Epithelial cell of proximal tubule (primary cell): Measurements from ENCODE around the gene STN1. TPM values are rescaled to one million over a fixed set of nuclear protein-coding genes. Genes with fewer than 3 reads are reported as not detected.

ENCODE experiments used
- DNase-seq: peaks from one replicate; pipeline ENCODE4 v3.0.0-alpha.2; 2011; ENCODE audit warnings: low read depth
- H3K4me3 ChIP-seq: 2 replicates; pipeline ENCODE4 v1.5.1; 2011; ENCODE audit warnings: low read depth, mild to moderate bottlenecking, low read length
- CTCF ChIP-seq: conservative IDR thresholded peaks from 2 replicates; pipeline ENCODE4 v1.5.1; 2012; ENCODE audit warnings: low read depth, mild to moderate bottlenecking, low read length
- total RNA-seq: library from RNA; depleted of rRNA; stranded (reverse); fragments of >200 nt; gene quantifications from 2 replicates; pipeline ENCODE4 v1.2.3, GENCODE V29; 2015

STN1 gene
- total RNA-seq, 1 donor from 2014 or later = 28.2 TPM

GRCh38 chr10:103921750-103922195 is 3.8 kb upstream of the STN1 start:
- no peak for TF ChIP-seq CTCF
- DNase-seq = no peak
- no peak overlapping the region for H3K4me3 ChIP-seq

GRCh38 chr10:103921248-103921647 is 3.3 kb upstream of the STN1 start:
- no peak for TF ChIP-seq CTCF
- no peak for DNase-seq

GRCh38 chr10:103919648-103920025 is 1.7 kb upstream of the STN1 start:
- no peak overlapping the region for H3K4me3 ChIP-seq
- no peak for DNase-seq
- TF ChIP-seq CTCF = no peak

More at GRCh38 chr10:103921248-103921647, 3.3 kb upstream of the STN1 start:
- H3K4me3 ChIP-seq = no peak overlapping the region

GRCh38 chr10:103917302-103918052 is 507 bp downstream of the STN1 start:
- TF ChIP-seq CTCF = no peak
- peak overlapping the region; percentile 93 for H3K4me3 ChIP-seq
- no peak for DNase-seq

- no peak for DNase-seq
- no peak for TF ChIP-seq CTCF
Measured at GRCh38 chr10:103916876-103917275, 1.1 kb downstream of the STN1 start.

GRCh38 chr10:103916254-103916653 is 1.7 kb downstream of the STN1 start:
- no peak for TF ChIP-seq CTCF
- H3K4me3 ChIP-seq = peak overlapping the region; percentile 93
- no peak for DNase-seq

More at GRCh38 chr10:103916876-103917275, 1.1 kb downstream of the STN1 start:
- H3K4me3 ChIP-seq = peak overlapping the region; percentile 93

- peak overlapping the region; percentile 93 for H3K4me3 ChIP-seq
- no peak for TF ChIP-seq CTCF
- no peak for DNase-seq
Measured at GRCh38 chr10:103915796-103916195, 2.2 kb downstream of the STN1 start.
